ENCODE measurements around the gene TCERG1. TPM values are rescaled to one million over a fixed set of nuclear protein-coding genes. Genes with fewer than 3 reads are reported as not detected.

The TCERG1 gene
- total RNA-seq, 4 donors from 2014 or later, result 47.0 to 127 (median 58.4) TPM

- DNase-seq (ENCODE audit: low spot score) (no peak), ATAC-seq (ENCODE audit: low FRiP score) (no peak)
- TF ChIP-seq, protein P1, sequence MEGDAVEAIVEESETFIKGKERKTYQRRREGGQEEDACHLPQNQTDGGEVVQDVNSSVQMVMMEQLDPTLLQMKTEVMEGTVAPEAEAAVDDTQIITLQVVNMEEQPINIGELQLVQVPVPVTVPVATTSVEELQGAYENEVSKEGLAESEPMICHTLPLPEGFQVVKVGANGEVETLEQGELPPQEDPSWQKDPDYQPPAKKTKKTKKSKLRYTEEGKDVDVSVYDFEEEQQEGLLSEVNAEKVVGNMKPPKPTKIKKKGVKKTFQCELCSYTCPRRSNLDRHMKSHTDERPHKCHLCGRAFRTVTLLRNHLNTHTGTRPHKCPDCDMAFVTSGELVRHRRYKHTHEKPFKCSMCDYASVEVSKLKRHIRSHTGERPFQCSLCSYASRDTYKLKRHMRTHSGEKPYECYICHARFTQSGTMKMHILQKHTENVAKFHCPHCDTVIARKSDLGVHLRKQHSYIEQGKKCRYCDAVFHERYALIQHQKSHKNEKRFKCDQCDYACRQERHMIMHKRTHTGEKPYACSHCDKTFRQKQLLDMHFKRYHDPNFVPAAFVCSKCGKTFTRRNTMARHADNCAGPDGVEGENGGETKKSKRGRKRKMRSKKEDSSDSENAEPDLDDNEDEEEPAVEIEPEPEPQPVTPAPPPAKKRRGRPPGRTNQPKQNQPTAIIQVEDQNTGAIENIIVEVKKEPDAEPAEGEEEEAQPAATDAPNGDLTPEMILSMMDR (IDR thresholded peaks at IDR 0.05), result no peak
Observed at GRCh38 chr5:146428658-146429057, 18.5 kb upstream of the TCERG1 start.

- TF ChIP-seq, protein P1 (IDR thresholded peaks at IDR 0.05), result no peak
- DNase-seq (ENCODE audit: low spot score) (no peak), ATAC-seq (ENCODE audit: low FRiP score) (no peak)
Observed at GRCh38 chr5:146440353-146440752, 6.8 kb upstream of the TCERG1 start.

- TF ChIP-seq, protein P1 (IDR thresholded peaks at IDR 0.05), result no peak
- no peak for DNase-seq (ENCODE audit: low spot score)
- ATAC-seq (ENCODE audit: low FRiP score), result no peak
Observed at GRCh38 chr5:146440870-146441495, 6.2 kb upstream of the TCERG1 start.

- ATAC-seq (ENCODE audit: low FRiP score) (no peak), DNase-seq (ENCODE audit: low spot score) (no peak)
- TF ChIP-seq, protein P1 (IDR thresholded peaks at IDR 0.05), result no peak
Observed at GRCh38 chr5:146441896-146442295, 5.2 kb upstream of the TCERG1 start.

DNA sequence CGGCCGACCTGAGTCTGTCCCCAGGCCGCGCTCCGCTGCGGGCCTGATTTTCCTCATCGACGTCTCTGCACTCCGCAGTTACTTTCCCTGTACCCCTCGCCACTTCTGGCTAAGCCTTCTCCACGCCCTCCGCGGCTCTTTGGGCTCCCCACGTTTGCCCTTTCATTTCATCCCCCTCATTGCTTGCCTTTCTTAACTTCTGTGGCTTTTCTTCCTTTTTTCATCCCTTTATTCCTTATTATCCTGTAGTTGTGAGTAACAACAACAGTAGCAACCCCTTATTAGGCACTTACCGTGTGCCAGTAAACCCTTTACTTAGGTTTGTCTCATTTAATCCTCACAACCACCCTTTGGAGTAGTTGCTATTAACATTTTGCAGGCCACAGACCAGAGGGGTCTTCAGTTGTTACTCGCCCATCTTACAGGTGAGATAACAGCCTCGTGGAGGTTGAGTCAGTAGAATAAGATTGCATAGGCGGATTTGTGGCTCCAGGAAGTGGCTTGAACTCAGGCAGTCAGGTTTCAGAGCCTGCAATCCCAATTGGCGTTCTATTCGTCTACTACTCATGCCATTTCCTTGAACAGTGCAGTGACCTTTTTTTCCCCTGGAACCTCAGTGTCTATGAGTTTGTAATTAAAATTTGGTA is 724 bp downstream of the TCERG1 start:
- ATAC-seq (ENCODE audit: low FRiP score) (peak; percentile 64), DNase-seq (ENCODE audit: low spot score) (no peak)
- TF ChIP-seq, protein P1 (IDR thresholded peaks at IDR 0.05), result no peak

DNA sequence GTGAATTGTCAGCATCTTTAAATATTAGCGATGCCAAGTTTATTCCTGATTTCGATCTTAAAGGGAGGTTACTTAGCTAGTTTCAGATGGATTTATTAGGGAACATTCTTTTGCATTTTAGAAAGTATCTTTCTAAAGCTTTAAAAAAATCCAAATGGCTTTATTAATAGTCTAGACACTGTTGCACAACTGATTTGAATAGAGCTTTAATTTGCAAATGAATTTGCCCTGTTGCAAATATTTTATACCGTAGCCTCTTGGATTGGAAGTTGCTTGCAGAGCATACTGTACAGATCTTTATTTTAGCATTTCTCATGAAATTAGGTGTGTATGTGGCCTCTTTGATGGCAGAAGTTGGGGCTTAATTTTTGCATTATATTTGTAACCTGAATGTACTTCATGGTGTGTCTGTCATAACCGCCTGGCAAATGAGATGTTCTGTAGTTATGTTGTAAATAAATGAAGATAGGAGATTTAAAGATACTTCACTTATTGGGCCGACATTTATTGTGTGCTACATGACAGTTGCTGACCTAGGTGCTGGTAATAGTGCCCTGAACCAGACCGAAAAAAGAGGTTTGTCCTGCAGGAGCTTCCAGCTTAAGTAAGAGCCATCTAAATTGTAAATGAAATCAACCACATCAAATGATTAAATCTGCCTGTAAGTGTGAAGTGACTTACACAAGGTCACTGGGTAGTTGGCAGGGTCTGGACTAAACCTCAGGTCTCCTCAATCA is 1.8 kb downstream of the TCERG1 start:
- TF ChIP-seq, protein P1 (IDR thresholded peaks at IDR 0.05), result no peak
- ATAC-seq (ENCODE audit: low FRiP score), result no peak
- DNase-seq (ENCODE audit: low spot score), result no peak
